ENCODE data around the gene RPS28.
A peak's percentile ranks its signal among the peaks of the same experiment; 100 is the strongest.
"Not testable (repeated sequence)": the region's sequence is repeated elsewhere in the genome, so short reads cannot be mapped to it uniquely, and the experiment has no call there.

RPS28 gene

DNA sequence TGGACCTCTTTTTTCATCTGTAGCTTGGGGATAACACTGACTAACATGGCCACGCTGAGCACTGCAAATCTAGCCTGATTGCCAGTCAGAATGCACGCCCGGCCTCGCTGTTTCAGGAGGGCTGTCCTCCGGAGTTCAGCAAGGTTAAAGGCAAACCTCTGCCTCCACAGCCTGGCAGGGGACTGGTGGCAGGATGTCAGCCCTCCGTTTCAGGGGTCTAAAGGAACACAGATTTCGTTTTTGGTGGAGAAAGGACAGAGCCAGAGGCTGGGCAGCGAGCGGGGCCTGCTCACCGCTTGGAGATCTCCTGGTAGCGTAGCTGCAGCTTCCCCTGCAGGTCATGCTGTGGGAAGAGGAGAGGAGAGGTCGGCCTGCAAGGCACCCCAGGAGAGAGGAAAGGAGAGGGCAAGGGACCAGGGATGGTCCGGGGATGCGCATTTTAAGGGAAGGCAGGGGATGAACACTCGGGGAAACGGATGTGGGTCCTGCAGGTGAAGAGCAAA is 681 bp upstream of the RPS28 start:
- peak; percentile 46 for DNase-seq

GRCh38 chr19:8321986-8322637 is 816 bp downstream of the RPS28 start:
- no peak for DNase-seq

GRCh38 chr19:8322638-8322997 is 1.3 kb downstream of the RPS28 start:
- no peak for DNase-seq

DNA sequence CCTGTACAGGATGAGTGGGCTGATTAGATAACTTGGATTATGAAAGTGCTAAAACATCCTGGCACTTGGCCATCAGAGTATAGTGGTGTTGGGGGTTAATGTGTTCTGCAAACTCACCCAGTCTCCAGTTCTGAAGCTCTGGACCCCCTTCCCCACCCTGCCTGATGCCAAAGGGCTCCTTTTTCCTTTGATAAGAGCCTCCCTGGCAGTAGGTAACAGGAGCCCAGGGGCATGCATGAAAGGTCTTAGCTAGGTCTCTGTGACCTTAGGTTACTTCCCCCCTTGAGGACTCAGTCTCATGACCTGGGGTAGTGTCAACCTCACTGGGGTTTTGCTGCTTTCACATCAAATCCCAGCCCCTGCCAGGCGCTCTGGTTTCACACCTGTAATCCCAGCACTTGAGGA is 2.5 kb downstream of the RPS28 start:
- peak; percentile 71 for DNase-seq

GRCh38 chr19:8324186-8325050 is 3.1 kb downstream of the RPS28 start:
- DNase-seq: peak; percentile 51

GRCh38 chr19:8325454-8325853 is 4.2 kb downstream of the RPS28 start:
- DNase-seq: no peak

- DNase-seq: no peak
Measured at GRCh38 chr19:8329996-8330395, 8.7 kb downstream of the RPS28 start.

- peak; percentile 55 for DNase-seq
Measured at GRCh38 chr19:8331263-8331845, 10.1 kb downstream of the RPS28 start.

DNA sequence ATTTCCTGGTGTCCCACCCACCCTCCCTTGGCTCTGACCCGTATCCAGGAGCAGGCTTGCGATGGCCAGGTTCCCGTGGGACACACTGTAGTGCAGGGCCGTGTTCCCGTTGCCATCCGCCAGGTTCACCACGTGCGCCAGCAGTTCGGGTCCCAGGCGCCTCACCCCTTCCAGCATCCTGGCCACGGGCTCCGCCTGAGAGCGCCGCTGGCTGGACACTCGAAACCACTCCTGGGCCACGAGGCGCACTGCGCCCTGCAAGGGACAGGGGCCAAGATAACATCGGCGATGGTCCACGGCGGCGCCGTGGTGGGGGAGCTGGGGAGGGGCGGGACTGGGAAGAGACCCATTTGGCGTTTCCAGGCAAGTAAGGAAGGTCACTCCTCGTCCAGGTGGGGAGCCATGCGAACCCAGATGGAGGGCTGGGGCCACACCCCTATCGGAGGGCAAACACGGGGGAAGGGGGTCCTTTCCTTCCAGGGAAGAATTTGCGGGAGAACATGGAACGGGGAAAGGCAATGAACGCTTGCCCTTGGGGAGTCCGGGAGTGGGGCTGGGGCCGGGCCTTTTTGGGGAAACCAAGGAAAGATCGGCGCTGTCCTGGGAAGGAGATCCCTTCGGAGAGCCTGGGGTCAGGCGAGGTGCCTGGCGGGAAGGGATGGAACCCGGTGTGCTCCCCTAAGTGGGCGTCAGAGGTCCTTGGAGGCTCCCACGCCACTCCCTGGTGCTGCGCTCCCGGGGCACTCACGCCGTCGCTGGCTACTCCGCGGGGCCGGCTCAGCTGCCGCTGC is 11.9 kb downstream of the RPS28 start:
- no peak for DNase-seq

GRCh38 chr19:8333767-8334457 is 12.6 kb downstream of the RPS28 start:
- DNase-seq: no peak

GRCh38 chr19:8334458-8335342 is 13.4 kb downstream of the RPS28 start:
- DNase-seq: peak; percentile 67

GRCh38 chr19:8335343-8336071 is 14.2 kb downstream of the RPS28 start:
- DNase-seq: no peak

DNA sequence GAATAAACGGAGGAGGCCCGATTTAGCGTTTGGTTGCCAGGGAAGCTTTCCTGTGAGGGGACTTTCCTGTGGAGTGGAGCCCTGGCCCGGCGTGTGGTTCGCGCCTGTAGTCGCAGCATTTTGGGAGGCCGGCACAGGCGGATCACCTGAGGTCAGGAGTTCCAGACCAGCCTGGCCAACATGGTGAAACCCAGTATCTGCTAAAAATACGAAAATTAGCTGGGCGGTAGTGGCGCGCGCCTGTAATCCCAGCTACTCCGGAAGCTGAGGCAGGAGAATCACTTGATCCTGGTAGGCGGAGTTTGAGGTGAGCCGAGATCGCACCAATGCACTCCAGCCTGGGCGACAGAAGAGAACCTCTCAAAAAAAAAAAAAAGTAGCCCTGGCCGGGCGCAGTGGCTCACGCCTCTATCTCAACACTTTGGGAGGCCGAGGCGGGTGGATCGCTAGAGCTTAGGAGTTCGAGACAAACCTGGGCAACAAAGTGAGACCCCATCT is 14.8 kb downstream of the RPS28 start:
- no peak for DNase-seq

GRCh38 chr19:8336660-8337059 is 15.4 kb downstream of the RPS28 start:
- DNase-seq: no peak

DNA sequence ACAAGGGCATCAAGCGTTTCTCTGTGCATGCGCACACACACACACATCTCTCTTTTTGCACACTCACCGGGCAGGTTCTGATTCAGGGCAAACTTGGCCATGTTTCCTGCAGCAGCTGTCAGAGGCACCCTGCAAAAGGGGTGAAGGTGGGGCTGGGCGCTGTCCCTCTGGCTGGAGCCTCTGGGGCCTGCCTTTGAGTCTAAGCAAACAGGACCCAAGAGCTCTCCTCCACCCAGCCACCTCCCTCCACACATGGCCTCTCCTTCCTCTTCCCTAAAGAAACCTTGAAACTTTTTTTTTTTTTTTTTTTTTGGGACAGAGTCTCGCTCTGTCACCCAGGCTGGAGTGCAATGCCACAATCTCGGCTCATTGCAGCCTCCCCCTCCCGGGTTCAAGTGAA is 16.4 kb downstream of the RPS28 start:
- no peak for DNase-seq

GRCh38 chr19:8338835-8339234 is 17.5 kb downstream of the RPS28 start:
- DNase-seq: no peak

DNA sequence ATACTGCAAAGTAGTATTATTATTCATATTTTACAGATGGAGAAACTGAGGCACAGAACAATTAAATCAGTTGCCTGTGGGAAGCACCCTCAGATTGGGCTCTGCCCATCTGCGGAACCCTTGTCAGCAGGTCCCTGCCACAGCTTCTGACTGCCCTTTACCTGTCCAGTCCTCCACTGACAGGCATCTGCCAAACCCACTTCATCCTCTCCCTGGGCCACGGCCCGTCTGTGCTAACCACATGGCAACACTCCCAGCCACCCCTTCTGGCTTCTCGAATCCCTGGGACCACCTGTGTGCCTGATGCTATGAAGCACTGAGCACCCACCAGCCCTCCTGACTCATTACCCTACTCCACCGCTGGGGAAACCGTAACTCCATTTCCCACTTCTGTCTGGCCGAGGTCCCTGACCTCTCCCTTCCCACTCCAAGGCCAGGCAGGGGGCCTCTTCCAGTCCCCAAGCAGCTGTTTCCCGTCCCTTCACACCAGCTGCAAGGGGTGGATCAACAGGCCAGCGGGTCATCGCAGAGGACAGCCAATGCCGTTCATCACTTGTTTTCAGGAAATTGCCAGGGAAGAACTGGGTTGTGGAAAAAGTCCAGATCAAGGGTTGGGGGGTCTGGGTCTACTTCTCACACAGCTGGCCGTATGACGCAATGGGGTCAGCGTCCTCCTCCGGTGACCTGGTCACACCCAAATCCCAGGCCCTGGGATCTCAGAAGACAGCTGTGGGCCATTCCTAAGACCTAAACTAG is 19.2 kb downstream of the RPS28 start:
- peak; percentile 25 for DNase-seq

DNA sequence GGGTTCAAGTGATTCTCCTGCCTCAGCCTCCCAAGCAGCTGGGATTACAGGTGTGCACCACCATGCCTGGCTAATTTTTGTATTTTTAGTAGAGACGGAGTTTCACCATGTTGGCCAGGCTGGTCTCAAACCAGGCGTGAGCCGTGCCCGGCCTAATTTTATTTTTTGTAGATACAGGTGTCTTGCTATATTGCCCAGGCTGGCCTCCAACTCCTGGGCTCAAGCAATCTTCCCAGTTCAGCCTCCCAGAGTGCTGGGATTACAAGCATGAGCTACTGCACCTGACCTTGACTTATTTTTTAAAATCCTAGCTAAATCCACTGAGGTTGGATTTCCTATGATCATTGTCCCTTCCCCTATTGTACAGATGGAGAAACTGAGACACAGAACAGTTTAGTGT is 20.2 kb downstream of the RPS28 start:
- not testable (repeated sequence) for DNase-seq

DNA sequence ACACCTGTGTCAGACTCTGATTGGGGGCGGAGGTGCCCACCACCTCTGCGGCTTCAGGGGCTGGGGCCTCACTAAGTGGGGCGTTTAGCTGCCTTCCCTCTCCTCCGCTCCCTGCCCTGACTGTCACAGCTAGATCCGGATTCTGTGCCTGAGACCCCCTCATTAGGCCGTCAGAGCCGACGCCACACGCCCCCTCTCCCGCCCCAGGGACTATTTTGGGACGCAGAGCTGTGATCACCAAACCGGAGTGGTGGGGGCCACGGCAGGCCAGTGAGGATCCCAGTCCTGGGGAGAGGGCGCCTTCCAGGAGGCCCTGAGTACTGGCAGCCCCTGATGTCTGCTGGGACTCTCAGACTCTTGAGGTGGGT is 21.0 kb downstream of the RPS28 start:
- no peak for DNase-seq

All from hematopoietic multipotent progenitor cell treated with erythropoietin and hydrocortisone succinate and interleukin-3 and kit ligand, for 6 days (in vitro differentiated cells).